GM12872 (cell line): ENCODE measurements around the gene PPM1F.

Experiments used
- TF ChIP-seq, protein P1 (sequence below): IDR thresholded peaks from 3 replicates; pipeline ENCODE4 v1.5.1; 2011; ENCODE audit warnings: low read depth, mild to moderate bottlenecking, low read length, moderate library complexity; ENCODE audit not compliant: insufficient read depth

Gene PPM1F

DNA sequence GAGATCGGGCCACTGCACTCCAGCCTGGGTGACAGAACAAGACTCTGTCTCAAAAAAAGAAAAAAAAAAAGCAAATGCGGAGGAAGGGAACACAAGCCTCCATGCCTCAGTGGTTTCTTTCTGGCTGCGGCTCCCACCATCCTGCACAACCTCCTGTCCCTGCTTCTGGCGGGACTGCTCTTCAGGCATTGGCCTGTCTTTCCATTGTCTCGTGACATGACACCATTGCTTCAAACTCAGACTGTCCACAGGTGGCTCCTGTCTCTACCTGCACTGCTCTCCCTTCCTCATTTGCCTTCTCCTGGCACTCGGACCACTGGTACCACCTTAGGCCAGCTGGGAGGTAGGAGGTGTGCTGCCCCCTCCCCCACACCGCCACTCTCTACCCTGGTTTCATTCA is 10.6 kb upstream of the PPM1F start:
- TF ChIP-seq, protein P1, sequence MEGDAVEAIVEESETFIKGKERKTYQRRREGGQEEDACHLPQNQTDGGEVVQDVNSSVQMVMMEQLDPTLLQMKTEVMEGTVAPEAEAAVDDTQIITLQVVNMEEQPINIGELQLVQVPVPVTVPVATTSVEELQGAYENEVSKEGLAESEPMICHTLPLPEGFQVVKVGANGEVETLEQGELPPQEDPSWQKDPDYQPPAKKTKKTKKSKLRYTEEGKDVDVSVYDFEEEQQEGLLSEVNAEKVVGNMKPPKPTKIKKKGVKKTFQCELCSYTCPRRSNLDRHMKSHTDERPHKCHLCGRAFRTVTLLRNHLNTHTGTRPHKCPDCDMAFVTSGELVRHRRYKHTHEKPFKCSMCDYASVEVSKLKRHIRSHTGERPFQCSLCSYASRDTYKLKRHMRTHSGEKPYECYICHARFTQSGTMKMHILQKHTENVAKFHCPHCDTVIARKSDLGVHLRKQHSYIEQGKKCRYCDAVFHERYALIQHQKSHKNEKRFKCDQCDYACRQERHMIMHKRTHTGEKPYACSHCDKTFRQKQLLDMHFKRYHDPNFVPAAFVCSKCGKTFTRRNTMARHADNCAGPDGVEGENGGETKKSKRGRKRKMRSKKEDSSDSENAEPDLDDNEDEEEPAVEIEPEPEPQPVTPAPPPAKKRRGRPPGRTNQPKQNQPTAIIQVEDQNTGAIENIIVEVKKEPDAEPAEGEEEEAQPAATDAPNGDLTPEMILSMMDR: no peak

- TF ChIP-seq, protein P1: no peak
Observed at GRCh38 chr22:21962655-21962949, 10.0 kb upstream of the PPM1F start.

GRCh38 chr22:21961886-21962654 is 9.4 kb upstream of the PPM1F start:
- TF ChIP-seq, protein P1: no peak

DNA sequence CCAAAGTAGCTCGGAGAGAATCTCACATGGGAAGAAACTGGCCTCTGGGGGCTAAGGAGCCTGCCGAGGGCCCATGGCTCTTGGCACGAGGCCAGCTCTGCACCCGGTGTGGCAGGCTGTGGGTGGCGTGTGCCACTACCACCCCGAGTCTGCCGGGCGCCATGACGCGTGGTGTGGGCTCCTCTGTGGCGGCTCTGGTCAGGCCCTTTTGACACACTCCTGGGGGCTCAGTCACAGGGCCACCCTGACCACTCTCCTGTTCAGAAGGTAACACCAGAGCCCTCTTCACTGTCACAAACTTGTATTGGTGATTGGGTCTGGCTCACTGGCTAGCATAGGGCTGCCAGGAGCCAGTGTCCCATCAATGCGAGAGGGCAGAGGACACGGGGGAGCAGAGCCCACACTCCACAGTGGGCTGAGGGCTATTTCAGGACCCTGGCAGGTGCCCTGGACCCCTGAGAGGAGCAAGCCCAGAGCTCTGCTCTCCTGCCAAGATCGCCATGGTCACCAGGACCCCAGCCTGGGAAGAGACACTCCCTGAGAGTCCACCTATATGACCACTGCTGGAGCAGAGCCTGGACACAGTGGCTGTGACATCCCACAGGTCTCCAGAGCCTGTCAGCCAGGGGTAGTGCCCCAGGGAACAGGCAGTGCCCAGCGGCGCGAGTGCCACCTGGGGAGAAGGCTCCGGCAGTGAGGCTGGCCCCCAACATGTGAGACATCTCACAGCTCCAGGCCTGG is 8.6 kb upstream of the PPM1F start:
- TF ChIP-seq, protein P1: no peak

- TF ChIP-seq, protein P1: no peak
Observed at GRCh38 chr22:21960200-21961126, 7.8 kb upstream of the PPM1F start.

GRCh38 chr22:21959274-21960074 is 6.8 kb upstream of the PPM1F start:
- TF ChIP-seq, protein P1: no peak
